HL-60 (cell line): ENCODE data around the gene RPL3.
A peak's percentile ranks its signal among the peaks of the same experiment; 100 is the strongest.

ENCODE experiments used
- DNase-seq, 2 experiments: peaks; one replicate each; pipeline ENCODE4 v3.0.0-alpha.2; 2010 to 2020; ENCODE audit warnings: low read depth in 1 of 2, low spot score in 1 of 2
- H3K27ac ChIP-seq: fragments of 250-450 bp; sonication (Bioruptor Pico); replicated peaks from 2 replicates; pipeline ENCODE4 v1.5.1; 2020; ENCODE audit warnings: mild to moderate bottlenecking, moderate library complexity
- H3K27me3 ChIP-seq: fragments of 250-450 bp; sonication (Bioruptor Pico); 2 replicates; pipeline ENCODE4 v1.5.1; 2021; ENCODE audit warnings: mild to moderate bottlenecking, moderate library complexity; ENCODE audit not compliant: insufficient read depth, poor library complexity, severe bottlenecking
- H3K4me3 ChIP-seq: replicated peaks from 2 replicates; pipeline ENCODE4 v1.5.1; 2011; ENCODE audit warnings: mild to moderate bottlenecking, control low read depth, low read length; ENCODE audit not compliant: insufficient read depth
- CTCF ChIP-seq: IDR thresholded peaks from one replicate; pipeline ENCODE4 v1.5.1; 2011; ENCODE audit warnings: low read length, control low read depth, inconsistent platforms; ENCODE audit not compliant: insufficient read depth
- GABPA ChIP-seq: IDR thresholded peaks from 2 replicates; pipeline ENCODE4 v1.6.1; 2012; ENCODE audit warnings: low read depth
- POLR2AphosphoS5 ChIP-seq: IDR thresholded peaks from 2 replicates; pipeline ENCODE4 v1.6.1; 2012; ENCODE audit warnings: low read depth
- SPI1 ChIP-seq: IDR thresholded peaks from 2 replicates; pipeline ENCODE4 v1.6.1; 2012; ENCODE audit warnings: low read depth, mild to moderate bottlenecking, borderline replicate concordance
- TF ChIP-seq, protein P1 (sequence below): IDR thresholded peaks from 2 replicates; pipeline ENCODE4 v1.6.1; 2012; ENCODE audit warnings: low read depth; ENCODE audit not compliant: insufficient replicate concordance

RPL3 gene

GRCh38 chr22:39266398-39267030 is 52.9 kb downstream of the RPL3 start:
- H3K4me3 ChIP-seq = no peak overlapping the region
- H3K27me3 ChIP-seq = no peaks in the 10 kb centered on the region
- no peak for TF ChIP-seq GABPA
- TF ChIP-seq POLR2AphosphoS5 = no peak
- TF ChIP-seq CTCF = no peak
- no peak for TF ChIP-seq SPI1
- TF ChIP-seq, protein P1, sequence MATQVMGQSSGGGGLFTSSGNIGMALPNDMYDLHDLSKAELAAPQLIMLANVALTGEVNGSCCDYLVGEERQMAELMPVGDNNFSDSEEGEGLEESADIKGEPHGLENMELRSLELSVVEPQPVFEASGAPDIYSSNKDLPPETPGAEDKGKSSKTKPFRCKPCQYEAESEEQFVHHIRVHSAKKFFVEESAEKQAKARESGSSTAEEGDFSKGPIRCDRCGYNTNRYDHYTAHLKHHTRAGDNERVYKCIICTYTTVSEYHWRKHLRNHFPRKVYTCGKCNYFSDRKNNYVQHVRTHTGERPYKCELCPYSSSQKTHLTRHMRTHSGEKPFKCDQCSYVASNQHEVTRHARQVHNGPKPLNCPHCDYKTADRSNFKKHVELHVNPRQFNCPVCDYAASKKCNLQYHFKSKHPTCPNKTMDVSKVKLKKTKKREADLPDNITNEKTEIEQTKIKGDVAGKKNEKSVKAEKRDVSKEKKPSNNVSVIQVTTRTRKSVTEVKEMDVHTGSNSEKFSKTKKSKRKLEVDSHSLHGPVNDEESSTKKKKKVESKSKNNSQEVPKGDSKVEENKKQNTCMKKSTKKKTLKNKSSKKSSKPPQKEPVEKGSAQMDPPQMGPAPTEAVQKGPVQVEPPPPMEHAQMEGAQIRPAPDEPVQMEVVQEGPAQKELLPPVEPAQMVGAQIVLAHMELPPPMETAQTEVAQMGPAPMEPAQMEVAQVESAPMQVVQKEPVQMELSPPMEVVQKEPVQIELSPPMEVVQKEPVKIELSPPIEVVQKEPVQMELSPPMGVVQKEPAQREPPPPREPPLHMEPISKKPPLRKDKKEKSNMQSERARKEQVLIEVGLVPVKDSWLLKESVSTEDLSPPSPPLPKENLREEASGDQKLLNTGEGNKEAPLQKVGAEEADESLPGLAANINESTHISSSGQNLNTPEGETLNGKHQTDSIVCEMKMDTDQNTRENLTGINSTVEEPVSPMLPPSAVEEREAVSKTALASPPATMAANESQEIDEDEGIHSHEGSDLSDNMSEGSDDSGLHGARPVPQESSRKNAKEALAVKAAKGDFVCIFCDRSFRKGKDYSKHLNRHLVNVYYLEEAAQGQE = no peak
- peak; percentile 9 to 73 for DNase-seq
- H3K27ac ChIP-seq = no peak overlapping the region

GRCh38 chr22:39265143-39265886 is 54.1 kb downstream of the RPL3 start:
- DNase-seq = no peak
- no peak overlapping the region for H3K27ac ChIP-seq
- no peak overlapping the region for H3K4me3 ChIP-seq
- TF ChIP-seq GABPA (no peak), POLR2AphosphoS5 (no peak), CTCF (no peak), SPI1 (no peak)
- TF ChIP-seq, protein P1 = no peak
- no peaks in the 10 kb centered on the region for H3K27me3 ChIP-seq

DNA sequence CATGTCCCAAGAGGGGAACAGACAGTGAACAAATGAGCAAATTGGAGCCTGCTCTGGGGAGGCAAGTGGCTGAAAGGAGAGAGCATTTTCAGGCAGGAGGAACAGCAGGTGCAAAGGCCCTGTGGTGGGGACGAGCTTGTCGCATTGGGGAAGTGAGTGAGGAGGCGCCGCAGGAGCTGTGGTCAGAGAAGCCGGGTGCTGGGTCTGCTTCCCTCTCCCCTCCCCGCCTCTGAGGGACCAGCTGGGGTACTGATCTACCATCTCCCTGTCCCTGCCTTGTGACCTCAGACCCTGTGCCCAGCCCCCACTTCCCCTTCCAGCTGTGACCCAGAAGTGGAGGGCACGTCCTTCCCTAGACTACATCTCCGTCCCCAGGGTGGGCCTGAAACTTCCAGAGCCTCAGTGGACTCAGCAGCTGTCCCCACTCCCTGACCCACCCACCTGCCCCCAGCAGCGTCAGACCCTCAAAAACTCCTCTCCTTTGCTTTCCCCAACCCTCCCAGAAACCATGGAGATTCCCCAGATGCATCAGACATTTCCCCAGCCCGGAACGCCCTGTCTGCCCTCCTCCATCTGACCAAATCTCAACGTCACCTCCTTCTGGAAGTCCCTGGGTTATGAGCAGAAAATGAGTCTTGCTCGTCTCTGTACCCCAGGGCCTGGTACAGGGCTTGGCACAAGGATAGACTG is 54.9 kb downstream of the RPL3 start:
- H3K27me3 ChIP-seq = no peaks in the 10 kb centered on the region
- H3K27ac ChIP-seq = no peak overlapping the region
- DNase-seq = peak; percentile 82 to 85
- TF ChIP-seq CTCF = no peak
- peak; percentile 74; the same call in 1 of the 2 replicates for TF ChIP-seq SPI1
- TF ChIP-seq POLR2AphosphoS5 = peak; percentile 55; the same call in 1 of the 2 replicates
- H3K4me3 ChIP-seq = no peak overlapping the region
